ENCODE measurements around the gene SCAP.

Gene SCAP

GRCh38 chr3:47431225-47431624 is 44.5 kb downstream of the SCAP start:
- DNase-seq (ENCODE audit: low read depth): no peak

DNA sequence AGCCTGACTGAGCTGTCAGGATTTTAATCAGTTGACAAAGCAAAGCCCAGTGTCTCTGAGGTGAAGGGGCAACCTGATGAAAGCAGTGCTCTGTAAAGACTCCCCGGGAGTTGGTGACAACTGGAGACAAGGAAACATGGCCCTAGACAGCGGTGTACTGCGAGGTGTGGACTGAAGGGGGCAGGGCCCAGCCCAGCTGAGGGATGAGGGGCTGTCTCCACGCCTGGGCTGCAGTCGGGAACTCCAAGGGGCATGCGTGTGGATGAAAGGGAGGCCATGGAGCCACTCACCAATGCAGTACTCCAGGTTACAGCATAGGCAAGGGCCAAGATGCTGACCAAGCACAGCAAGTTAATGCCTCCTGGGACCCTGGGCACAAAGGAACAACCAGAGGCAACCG is 45.1 kb downstream of the SCAP start:
- DNase-seq (ENCODE audit: low read depth): no peak

DNA sequence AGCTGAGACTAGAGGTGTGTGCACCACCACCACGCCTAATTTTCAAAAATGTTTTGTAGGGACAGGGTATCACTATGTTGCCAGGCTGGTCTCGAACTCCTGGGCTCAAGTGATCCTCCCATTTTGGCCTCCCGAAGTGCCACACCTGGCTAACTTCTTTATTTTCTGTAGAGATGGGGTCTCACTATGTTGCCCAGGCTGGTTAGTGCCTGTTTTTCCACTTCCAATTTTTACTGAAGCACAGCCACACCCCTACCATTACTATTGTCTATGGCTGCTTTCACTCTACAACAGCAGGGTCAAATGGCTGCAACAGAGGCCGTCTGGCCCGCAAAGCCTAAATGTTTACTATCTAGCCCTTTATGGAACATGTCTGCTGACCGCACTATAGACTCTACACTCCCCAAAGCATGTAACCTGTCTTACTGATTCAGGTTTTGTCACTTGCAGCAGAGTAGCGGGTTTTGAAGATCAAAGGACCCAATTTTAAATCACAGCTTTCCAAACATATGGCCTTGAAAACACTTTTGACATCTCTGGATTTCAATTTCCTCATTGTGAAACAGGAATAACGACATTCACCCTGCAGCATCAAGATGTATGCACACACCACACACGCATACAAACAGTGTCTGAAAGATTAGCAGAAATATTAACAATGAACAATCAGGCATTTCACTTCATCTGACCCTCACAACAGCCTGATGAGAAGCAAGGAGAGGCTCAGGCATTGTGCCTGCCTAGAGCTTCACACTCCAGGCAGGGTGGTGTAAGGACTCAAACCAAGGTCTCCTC is 46.1 kb downstream of the SCAP start:
- DNase-seq (ENCODE audit: low read depth): no peak

GRCh38 chr3:47428662-47429061 is 47.1 kb downstream of the SCAP start:
- DNase-seq (ENCODE audit: low read depth): no peak

DNA sequence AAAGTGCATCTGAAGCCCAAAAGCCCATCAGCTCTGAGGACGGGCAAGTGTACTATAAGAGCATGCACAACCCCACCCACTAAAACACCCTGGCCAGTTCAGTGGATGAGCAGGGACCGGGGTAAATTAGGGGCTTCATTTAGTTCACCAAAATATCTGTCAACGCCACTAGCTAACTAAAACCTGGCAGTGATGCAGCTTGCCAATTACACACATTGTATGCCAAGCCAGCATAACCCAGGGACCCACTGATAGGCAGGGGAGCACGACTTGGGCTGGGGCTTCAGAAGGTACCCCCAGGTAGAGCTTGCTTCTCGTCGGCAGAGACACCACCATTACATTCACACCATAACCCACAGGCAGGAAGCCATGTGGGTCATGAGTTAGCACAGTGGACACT is 47.9 kb downstream of the SCAP start:
- DNase-seq (ENCODE audit: low read depth): no peak

DNA sequence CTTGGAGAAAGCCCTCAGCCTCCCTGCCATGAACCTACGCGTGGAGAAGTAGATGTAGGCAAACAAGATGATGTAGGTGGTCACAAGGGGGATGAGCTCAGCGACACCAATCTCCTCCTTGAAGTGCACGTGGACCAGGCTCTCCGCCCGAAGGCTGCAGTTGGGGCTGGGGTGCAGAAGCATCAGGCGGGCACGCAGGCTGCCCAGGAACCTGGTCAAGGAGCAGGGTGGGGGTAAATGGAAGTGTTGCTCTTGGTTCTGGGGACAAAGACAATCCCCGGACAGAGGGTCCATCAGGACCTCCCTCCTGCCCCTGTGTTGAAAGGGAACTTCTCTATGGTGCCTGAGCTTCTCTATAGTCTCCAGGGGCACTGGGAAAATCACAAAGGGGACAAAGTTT is 49.8 kb downstream of the SCAP start:
- DNase-seq (ENCODE audit: low read depth): no peak

DNA sequence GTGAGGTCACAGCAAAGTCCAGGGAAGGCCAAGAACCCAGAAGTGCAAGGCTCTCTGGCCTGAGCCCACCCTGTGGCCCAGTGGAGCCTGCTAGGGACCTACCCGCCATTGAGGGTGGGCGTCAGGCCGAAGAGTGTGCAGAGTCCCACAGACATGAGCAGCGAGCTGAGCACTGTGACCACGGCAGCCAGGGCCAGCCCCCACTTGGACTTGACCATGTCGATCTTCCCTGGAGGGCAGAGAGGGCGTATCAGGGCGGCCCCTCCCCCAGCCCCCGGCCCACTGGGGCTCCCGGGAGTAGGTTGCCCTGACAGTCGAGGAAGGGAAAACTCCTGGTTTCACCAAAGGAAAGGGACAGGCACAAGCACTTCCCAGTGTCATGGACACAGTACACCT is 50.4 kb downstream of the SCAP start:
- no peak for DNase-seq (ENCODE audit: low read depth)

DNA sequence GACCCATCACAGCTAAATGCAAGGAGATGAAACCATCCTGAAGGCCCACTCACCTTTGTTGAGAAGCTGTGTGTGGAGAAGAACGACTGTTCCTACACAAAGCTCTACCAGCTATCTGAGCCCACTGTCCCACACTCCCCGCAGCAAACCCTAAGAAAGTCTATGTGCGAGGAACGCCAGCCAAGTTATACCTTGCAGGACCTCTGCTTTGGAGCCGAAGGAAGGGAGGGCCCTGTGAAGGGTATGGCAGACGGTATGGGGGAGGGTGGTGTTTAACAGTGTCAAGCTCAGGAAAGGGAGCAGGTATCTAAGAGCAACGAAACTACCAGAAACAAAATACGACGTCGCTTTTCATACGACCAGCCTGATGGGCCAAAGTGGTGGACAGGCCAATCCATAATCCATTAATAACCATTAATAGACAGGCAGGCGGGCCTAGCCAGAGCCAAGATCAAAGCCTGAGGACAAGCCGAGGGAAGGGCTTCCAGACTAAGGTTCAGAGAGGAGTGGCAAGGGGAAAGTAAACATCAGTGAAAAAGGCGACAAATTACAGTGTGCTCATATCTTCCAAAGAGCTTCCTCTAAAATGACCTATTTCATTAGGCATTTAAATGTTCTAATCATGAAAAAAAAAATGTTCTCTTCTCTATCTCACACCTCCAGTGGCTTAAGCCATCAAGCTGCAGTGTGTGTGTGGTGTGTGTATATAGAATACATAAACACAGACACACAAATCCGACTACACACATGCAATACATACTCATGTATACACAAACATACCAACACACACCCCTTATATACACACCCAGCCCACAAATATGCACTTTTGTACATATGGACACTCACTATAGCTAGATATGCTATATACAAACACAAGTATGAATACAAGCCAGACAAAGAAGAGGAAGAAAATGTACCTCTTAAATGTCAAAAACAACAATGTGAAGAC is 51.0 kb downstream of the SCAP start:
- DNase-seq (ENCODE audit: low read depth): no peak

DNA sequence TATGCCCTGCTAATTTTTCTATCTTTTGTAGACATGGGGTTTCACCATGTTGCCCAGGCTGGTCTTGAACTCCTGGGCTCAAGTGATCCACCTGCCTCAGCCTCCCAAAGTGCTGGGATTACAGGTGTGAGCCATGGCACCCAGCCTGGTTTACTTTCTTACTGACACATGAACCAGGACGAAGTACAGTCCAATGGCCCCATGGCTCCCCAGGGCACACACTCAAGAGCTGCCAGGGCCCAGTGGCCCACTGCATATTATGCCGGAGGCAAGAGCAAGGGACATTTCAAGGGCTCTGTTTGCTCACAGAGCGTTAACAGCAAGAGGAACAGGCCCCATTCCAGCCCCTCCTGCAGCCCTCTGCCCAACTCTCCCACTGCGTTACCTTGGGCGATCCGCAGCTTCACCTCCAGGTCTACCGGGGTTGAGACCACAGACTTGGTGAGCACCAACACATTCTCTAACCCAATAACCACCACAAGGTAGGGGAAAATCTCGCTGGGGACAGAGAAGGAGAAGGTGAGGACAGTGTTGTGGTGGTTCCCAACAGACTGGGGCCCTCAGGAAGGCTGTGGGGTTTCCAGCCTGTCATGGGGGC is 52.1 kb downstream of the SCAP start:
- no peak for DNase-seq (ENCODE audit: low read depth)

- DNase-seq (ENCODE audit: low read depth): no peak
Measured at GRCh38 chr3:47422743-47423142, 53.0 kb downstream of the SCAP start.

- DNase-seq (ENCODE audit: low read depth): no peak
Measured at GRCh38 chr3:47421741-47422649, 53.7 kb downstream of the SCAP start.

GRCh38 chr3:47420511-47421484 is 54.9 kb downstream of the SCAP start:
- peak; percentile 74 for DNase-seq (ENCODE audit: low read depth)

GRCh38 chr3:47420044-47420430 is 55.7 kb downstream of the SCAP start:
- DNase-seq (ENCODE audit: low read depth): no peak

DNA sequence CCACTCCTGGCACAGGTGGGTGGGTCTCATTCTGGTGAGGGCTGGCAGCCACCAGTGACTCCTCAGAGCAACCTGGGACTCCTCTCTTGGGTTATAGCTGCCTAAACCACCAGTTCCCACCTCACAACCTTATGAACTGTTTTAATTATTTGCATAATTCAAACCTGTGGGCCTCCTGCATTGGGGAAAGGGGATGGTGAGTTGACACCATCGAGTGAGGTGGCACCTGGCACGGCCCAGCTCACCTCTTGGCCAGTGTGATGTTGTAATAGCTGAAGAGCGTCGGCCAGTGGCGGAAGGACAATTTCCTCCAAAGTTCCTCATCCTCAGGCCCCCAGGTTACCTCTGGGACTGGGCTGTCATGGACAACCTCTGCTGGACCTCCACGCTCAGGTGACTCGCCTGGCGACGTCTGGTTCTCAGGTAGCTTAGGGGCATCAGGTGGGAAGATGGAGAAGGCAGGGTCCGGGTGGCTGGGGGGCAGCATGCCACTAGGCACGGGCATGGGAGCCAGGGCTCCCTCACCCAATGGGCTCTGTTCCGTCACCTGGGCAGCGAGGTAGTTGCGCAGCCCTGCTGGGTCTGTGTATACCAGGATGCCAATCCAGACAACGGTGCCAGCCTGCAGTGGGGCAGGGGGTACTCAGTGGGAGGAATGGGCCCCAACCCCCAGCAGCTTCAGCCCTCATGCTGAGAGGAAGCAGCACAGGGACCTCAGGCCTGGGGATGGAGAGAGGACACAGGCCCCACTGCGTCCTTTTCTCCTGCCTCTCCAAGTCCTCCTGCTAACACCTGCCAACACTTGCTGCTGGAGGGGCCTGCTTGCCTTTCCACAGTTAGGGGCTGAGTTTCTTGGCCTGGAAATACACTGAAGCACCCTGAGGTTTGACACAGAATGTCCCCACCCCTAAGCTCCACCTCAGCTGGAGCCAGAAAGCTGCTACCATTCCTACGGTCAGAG is 56.4 kb downstream of the SCAP start:
- DNase-seq (ENCODE audit: low read depth): no peak

GRCh38 chr3:47418167-47419082 is 57.3 kb downstream of the SCAP start:
- no peak for DNase-seq (ENCODE audit: low read depth)

DNA sequence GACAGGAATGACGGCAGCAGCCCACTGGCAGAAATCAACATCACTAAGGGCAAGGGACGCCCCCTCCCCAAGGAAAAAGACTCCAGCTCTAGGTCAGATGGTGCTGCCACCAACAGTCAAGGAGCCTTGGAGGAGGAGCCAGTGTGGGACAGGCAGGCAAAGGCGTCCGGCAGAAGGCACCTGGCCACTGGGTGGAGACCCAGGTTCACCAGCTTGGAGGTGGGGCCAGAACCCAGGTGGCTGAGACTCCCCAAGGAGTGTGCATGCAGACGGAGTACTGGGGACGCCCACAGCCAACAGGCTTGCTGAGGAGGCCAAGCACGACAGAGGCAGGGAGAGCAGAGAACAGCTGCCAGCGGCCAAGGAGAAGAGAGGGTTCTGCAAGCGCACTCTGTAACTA is 59.7 kb downstream of the SCAP start:
- no peak for DNase-seq (ENCODE audit: low read depth)

DNA sequence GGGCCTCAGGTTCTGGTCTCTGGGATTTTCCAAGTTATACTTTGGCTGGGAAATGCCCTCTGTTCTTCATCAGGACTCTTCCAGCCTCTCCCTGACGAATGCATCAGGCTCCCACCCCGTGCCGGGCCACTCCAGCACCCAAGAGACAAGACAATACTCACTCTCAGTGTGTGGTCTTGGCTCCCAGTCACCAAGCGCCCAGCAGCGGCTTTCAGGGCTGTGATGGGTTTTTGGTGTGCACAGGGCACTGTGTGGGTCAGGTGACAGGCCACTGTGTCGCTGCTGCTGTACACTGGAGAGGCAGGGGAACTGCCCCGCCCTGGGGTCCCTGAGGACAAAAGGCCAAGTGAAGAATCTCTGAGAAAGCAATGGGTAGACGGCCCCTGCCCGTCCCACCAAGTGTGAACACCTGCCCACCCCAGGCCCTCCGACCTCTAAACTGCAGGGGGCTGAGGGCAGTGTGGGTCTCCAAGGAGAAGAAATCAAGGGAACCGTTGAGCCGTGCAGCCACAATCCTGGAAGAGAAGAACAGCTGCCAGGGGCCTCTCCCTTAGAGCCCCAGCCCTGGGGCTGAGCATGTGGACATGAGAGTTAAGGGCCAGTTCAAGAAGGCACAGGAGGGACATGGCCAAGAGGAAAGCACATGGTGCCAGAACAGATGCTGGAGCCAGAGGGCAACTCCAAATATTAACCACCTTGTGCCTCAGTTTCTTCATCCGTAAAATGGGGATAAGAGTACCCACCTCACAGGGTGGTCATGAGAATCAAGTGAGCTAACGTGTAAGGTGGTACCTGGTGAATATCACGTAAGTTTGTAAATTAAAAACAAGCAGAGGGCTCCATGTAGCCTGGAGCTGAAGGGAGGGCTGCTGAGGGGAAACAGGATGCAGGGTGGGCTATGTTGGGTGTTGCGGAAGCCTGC is 60.8 kb downstream of the SCAP start:
- no peak for DNase-seq (ENCODE audit: low read depth)
